Endothelial cell of umbilical vein (primary cell): Measurements from ENCODE around the gene TAPBPL. TPM values are rescaled to one million over a fixed set of nuclear protein-coding genes. Genes with fewer than 3 reads are reported as not detected.

ENCODE experiments used
- BruUV-seq: library from RNA; stranded (reverse); fragments of 400-500 nt; replicated peaks from 2 replicates; lab custom pipeline; 2021; lab: Mats Ljungman, UMichigan
- CTCF ChIA-PET: fragments of 300-600, 350-600 bp; sonication (Branson Sonifier 250); formaldehyde crosslinking; loops from one replicate; lab custom pipeline; 2021; ENCODE audit warnings: antibody characterized with exemption, inconsistent platforms; lab: Charles Lee
- POLR2A ChIA-PET: fragments of 300-600, 350-600 bp; sonication (Branson Sonifier 250); formaldehyde crosslinking; loops from one replicate; lab custom pipeline; 2021; ENCODE audit warnings: antibody characterized with exemption, inconsistent platforms; lab: Charles Lee
- DNase-seq: peaks from one replicate; pipeline ENCODE4 v3.0.0-alpha.2; 2011; ENCODE audit warnings: low read depth, low spot score
- FAIRE-seq: peaks from 2 replicates; lab custom pipeline; 2011; peaks lifted over from hg19 to GRCh38; lab: Jason Lieb, UNC
- H2AFZ ChIP-seq: 2 replicates; pipeline ENCODE4 v1.6.0; 2012; ENCODE audit warnings: low read depth, low read length, control low read depth, inconsistent platforms
- H3K27ac ChIP-seq: 2 replicates; pipeline ENCODE4 v1.5.1; 2011; ENCODE audit warnings: low read depth, mild to moderate bottlenecking, control low read depth, low read length, moderate library complexity; ENCODE audit not compliant: insufficient read depth
- H3K27me3 ChIP-seq, 2 experiments: 2 replicates each; pipeline versions ENCODE4 v1.6.0 to v1.6.1; 2011; ENCODE audit warnings: low read length in 2 of 2, mixed read lengths in 1 of 2; ENCODE audit not compliant: control insufficient read depth in 2 of 2, insufficient read depth in 2 of 2
- H3K36me3 ChIP-seq, 2 experiments: 2 replicates in 1 of 2; 3 replicates in 1 of 2; pipeline ENCODE4 v1.5.1; 2011; ENCODE audit warnings: low read length in 2 of 2, mild to moderate bottlenecking in 1 of 2, moderate library complexity in 1 of 2; ENCODE audit not compliant: control insufficient read depth in 2 of 2, insufficient read depth in 2 of 2; ENCODE audit errors: extremely low read depth in 1 of 2
- H3K4me1 ChIP-seq: 3 replicates; pipeline ENCODE4 v1.5.1; 2011; ENCODE audit warnings: mild to moderate bottlenecking, low read length; ENCODE audit not compliant: control insufficient read depth, insufficient read depth; ENCODE audit errors: extremely low read depth
- H3K4me2 ChIP-seq: 2 replicates; pipeline ENCODE4 v1.6.1; 2011; ENCODE audit warnings: low read length, control low read depth, mixed read lengths; ENCODE audit not compliant: insufficient read depth
- H3K4me3 ChIP-seq, 3 experiments: fragments of 200-600 bp in 1 of 3; sonication (generic), shearing (Covaris generic) in 1 of 3; replicated peaks in 1 of 3; 2 replicates each; pipeline ENCODE4 v1.5.1; 2011 to 2016; ENCODE audit warnings: control low read depth in 3 of 3, low read length in 3 of 3, mild to moderate bottlenecking in 2 of 3, inconsistent platforms in 1 of 3, low read depth in 1 of 3, moderate library complexity in 1 of 3; ENCODE audit not compliant: insufficient read depth in 1 of 3
- H3K79me2 ChIP-seq: 2 replicates; pipeline ENCODE4 v1.6.0; 2012; ENCODE audit warnings: low read length, inconsistent platforms; ENCODE audit not compliant: control insufficient read depth, insufficient read depth
- H3K9ac ChIP-seq: replicated peaks from 2 replicates; pipeline ENCODE3; 2011; ENCODE audit warnings: low read length, control low read depth; ENCODE audit not compliant: insufficient read depth; ENCODE audit errors: extremely low read depth
- H3K9me1 ChIP-seq: replicated peaks from 3 replicates; pipeline ENCODE4 v1.6.0; 2011; ENCODE audit warnings: mild to moderate bottlenecking, low read length; ENCODE audit not compliant: control insufficient read depth, insufficient read depth; ENCODE audit errors: extremely low read depth
- H3K9me3 ChIP-seq: replicated peaks from 2 replicates; pipeline ENCODE4 v1.5.1; 2012; ENCODE audit warnings: low read length, inconsistent platforms; ENCODE audit not compliant: control insufficient read depth, insufficient read depth
- H4K20me1 ChIP-seq: replicated peaks from 2 replicates; pipeline ENCODE3; 2011; ENCODE audit warnings: mild to moderate bottlenecking, low read length; ENCODE audit not compliant: control insufficient read depth, insufficient read depth; ENCODE audit errors: extremely low read depth
- CTCF ChIP-seq, 2 donors: IDR thresholded peaks; 1 replicate in 1 of 2; 2 replicates in 1 of 2; pipeline ENCODE4 v1.5.1; 2011; ENCODE audit warnings: low read length in 2 of 2, mild to moderate bottlenecking in 2 of 2, moderate library complexity in 2 of 2, control low read depth in 1 of 2, inconsistent platforms in 1 of 2, low read depth in 1 of 2; ENCODE audit not compliant: insufficient read depth in 1 of 2; ENCODE audit errors: extremely low read depth in 1 of 2
- EZH2 ChIP-seq: IDR thresholded peaks from 2 replicates; pipeline ENCODE4 v1.6.1; 2012; ENCODE audit warnings: borderline replicate concordance, low read depth, mild to moderate bottlenecking, moderate library complexity, low read length, inconsistent platforms; ENCODE audit not compliant: severe bottlenecking
- FOS ChIP-seq: IDR thresholded peaks from 2 replicates; pipeline ENCODE4 v1.6.1; 2011; ENCODE audit warnings: mild to moderate bottlenecking, low read length, moderate library complexity, borderline replicate concordance; ENCODE audit not compliant: insufficient read depth
- GATA2 ChIP-seq: IDR thresholded peaks from 2 replicates; pipeline ENCODE4 v1.7.0; 2011; ENCODE audit warnings: low read depth, mild to moderate bottlenecking, moderate library complexity, mixed read lengths, low read length; ENCODE audit not compliant: insufficient read length, insufficient read depth
- JUN ChIP-seq: IDR thresholded peaks from 2 replicates; pipeline ENCODE4 v1.6.1; 2011; ENCODE audit warnings: borderline replicate concordance, low read depth; ENCODE audit not compliant: insufficient read length, insufficient read depth
- MAX ChIP-seq: IDR thresholded peaks from 2 replicates; pipeline ENCODE4 v1.6.1; 2011; ENCODE audit not compliant: insufficient read depth, insufficient read length
- MYC ChIP-seq: IDR thresholded peaks from one replicate; pipeline ENCODE4 v1.6.1; 2011; ENCODE audit warnings: mild to moderate bottlenecking, low read depth, low read length
- POLR2A ChIP-seq: IDR thresholded peaks from 2 replicates; pipeline ENCODE4 v1.6.1; 2012; ENCODE audit warnings: low read depth, mild to moderate bottlenecking, control low read depth, low read length
- POLR2AphosphoS5 ChIP-seq: IDR thresholded peaks from 2 replicates; pipeline ENCODE4 v1.6.1; 2012; ENCODE audit warnings: low read depth, mild to moderate bottlenecking, control low read depth, low read length, moderate library complexity; ENCODE audit not compliant: insufficient read depth
- dilution Hi-C: fragments of 300-500 bp; cut with MboI; formaldehyde crosslinking; loops from one replicate; pipeline ENCODE4 v1.15.0; 2019; ENCODE audit warnings: low sequenced_read_pairs; ENCODE audit not compliant: extremely low pct_ligation_motif_present
- intact Hi-C: fragments of 100-400 bp; cut with micrococcal nuclease; formaldehyde crosslinking; loops from one replicate; pipeline ENCODE4 v1.10.0; 2022
- polyA plus RNA-seq, 4 experiments: library from polyadenylated mRNA; depleted of rRNA in 3 of 4; stranded (reverse) in 3 of 4; unstranded in 1 of 4; fragments of >200 nt; gene quantifications; 2 replicates each; pipeline versions ENCODE4 v1.2.1 to v1.2.3, GENCODE V29; 2011 to 2012; ENCODE audit warnings: missing spikeins in 1 of 4
- total RNA-seq: library from RNA; stranded (reverse); gene quantifications from 2 replicates; pipeline ENCODE4 v1.2.3, GENCODE V29; 2021

TAPBPL gene
- total and polyA plus RNA-seq, 2 donors (not counting 3 experiments of a cell fraction or from before 2014, with no cell fraction given) = 11.7 to 28.6 TPM

- H3K9ac ChIP-seq = no peak overlapping the region
- TF ChIP-seq EZH2 = no peak
- TF ChIP-seq CTCF (IDR thresholded peaks at IDR 0.05; ENCODE audit: extremely low read depth in 1 of 2, insufficient read depth in 1 of 2, low read depth in 1 of 2, low read length in 2 of 2) = no peak
- no peak for TF ChIP-seq MAX
- no peak for TF ChIP-seq POLR2A
- no peak for TF ChIP-seq POLR2AphosphoS5
- no peak for TF ChIP-seq MYC
- no peak for TF ChIP-seq FOS
- TF ChIP-seq GATA2 = no peak
- no peak for TF ChIP-seq JUN
- no peak for FAIRE-seq
- no TSS peak for BruUV-seq
- no peak overlapping the region for H3K27ac ChIP-seq
- H2AFZ ChIP-seq = no peak overlapping the region
- no peak for DNase-seq
- no peaks in the 10 kb centered on the region for H3K27me3 ChIP-seq
- H3K9me3 ChIP-seq = no peaks in the 10 kb centered on the region
- H3K4me3 ChIP-seq = no peak overlapping the region
- ChIA-PET POLR2A (no interaction called here), CTCF (interaction anchor here (1.1 kb wide), 1 partner anchor 9 kb away, joined by 3 read pairs; no protein-coding TSS in a partner anchor)
- peaks cover 18% of the 10 kb centered on the region for H3K4me1 ChIP-seq
- no peaks in the 10 kb centered on the region for H3K36me3 ChIP-seq
- no peaks in the 10 kb centered on the region for H4K20me1 ChIP-seq
- dilution Hi-C loops = no loop called here
- no peaks in the 10 kb centered on the region for H3K79me2 ChIP-seq
- H3K4me2 ChIP-seq = no peak overlapping the region
- intact Hi-C loops = no loop called here
- H3K9me1 ChIP-seq = no peaks in the 10 kb centered on the region
Observed at GRCh38 chr12:6432991-6433390, 18.9 kb upstream of the TAPBPL start.
